BJ (cell line): ENCODE measurements around the gene DIS3L2. TPM values are rescaled to one million over a fixed set of nuclear protein-coding genes. Genes with fewer than 3 reads are reported as not detected.

Experiments used
- CTCF ChIA-PET: fragments of 350-600 bp; formaldehyde crosslinking; extraction: SDS; loops from one replicate; lab custom pipeline; 2021; ENCODE audit warnings: antibody characterized with exemption, inconsistent platforms; lab: Yijun Ruan, JAX
- POLR2A ChIA-PET: fragments of 300-600 bp; sonication (Branson Sonifier 250); formaldehyde crosslinking; extraction: SDS; loops from one replicate; lab custom pipeline; 2021; ENCODE audit warnings: antibody characterized with exemption; lab: Charles Lee
- DNase-seq: peaks from one replicate; pipeline ENCODE4 v3.0.0-alpha.2; 2011; ENCODE audit warnings: low read depth
- H3K27me3 ChIP-seq: 2 replicates; pipeline ENCODE4 v1.6.0; 2011; ENCODE audit warnings: low read length; ENCODE audit not compliant: control insufficient read depth, insufficient read depth
- H3K36me3 ChIP-seq: 2 replicates; pipeline ENCODE4 v1.5.1; 2011; ENCODE audit warnings: low read length; ENCODE audit not compliant: control insufficient read depth, insufficient read depth
- H3K4me3 ChIP-seq: 2 replicates; pipeline ENCODE4 v1.5.1; 2011; ENCODE audit warnings: low read depth, mild to moderate bottlenecking, control low read depth, low read length
- polyA minus RNA-seq: library from RNA; depleted of rRNA, polyadenylated mRNA; stranded (reverse); fragments of >200 nt; gene quantifications from 2 replicates; pipeline ENCODE4 v1.2.3, GENCODE V29; 2011; rRNA and poly(A)+ RNA removed
- polyA plus RNA-seq: library from polyadenylated mRNA; depleted of rRNA; stranded (reverse); fragments of >200 nt; gene quantifications from 2 replicates; pipeline ENCODE4 v1.2.3, GENCODE V29; 2011; rRNA removed
- TF ChIP-seq, protein P1 (sequence below): IDR thresholded peaks from 2 replicates; pipeline ENCODE4 v1.5.1; 2011; ENCODE audit warnings: low read depth, mild to moderate bottlenecking, control low read depth, inconsistent platforms, low read length, moderate library complexity; ENCODE audit not compliant: insufficient read depth

Gene DIS3L2, protein sequence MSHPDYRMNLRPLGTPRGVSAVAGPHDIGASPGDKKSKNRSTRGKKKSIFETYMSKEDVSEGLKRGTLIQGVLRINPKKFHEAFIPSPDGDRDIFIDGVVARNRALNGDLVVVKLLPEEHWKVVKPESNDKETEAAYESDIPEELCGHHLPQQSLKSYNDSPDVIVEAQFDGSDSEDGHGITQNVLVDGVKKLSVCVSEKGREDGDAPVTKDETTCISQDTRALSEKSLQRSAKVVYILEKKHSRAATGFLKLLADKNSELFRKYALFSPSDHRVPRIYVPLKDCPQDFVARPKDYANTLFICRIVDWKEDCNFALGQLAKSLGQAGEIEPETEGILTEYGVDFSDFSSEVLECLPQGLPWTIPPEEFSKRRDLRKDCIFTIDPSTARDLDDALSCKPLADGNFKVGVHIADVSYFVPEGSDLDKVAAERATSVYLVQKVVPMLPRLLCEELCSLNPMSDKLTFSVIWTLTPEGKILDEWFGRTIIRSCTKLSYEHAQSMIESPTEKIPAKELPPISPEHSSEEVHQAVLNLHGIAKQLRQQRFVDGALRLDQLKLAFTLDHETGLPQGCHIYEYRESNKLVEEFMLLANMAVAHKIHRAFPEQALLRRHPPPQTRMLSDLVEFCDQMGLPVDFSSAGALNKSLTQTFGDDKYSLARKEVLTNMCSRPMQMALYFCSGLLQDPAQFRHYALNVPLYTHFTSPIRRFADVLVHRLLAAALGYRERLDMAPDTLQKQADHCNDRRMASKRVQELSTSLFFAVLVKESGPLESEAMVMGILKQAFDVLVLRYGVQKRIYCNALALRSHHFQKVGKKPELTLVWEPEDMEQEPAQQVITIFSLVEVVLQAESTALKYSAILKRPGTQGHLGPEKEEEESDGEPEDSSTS
- polyA plus RNA-seq (8.2 and 12.4 TPM in 2 replicates), polyA minus RNA-seq (8.8 and 10.6 TPM in 2 replicates)

DNA sequence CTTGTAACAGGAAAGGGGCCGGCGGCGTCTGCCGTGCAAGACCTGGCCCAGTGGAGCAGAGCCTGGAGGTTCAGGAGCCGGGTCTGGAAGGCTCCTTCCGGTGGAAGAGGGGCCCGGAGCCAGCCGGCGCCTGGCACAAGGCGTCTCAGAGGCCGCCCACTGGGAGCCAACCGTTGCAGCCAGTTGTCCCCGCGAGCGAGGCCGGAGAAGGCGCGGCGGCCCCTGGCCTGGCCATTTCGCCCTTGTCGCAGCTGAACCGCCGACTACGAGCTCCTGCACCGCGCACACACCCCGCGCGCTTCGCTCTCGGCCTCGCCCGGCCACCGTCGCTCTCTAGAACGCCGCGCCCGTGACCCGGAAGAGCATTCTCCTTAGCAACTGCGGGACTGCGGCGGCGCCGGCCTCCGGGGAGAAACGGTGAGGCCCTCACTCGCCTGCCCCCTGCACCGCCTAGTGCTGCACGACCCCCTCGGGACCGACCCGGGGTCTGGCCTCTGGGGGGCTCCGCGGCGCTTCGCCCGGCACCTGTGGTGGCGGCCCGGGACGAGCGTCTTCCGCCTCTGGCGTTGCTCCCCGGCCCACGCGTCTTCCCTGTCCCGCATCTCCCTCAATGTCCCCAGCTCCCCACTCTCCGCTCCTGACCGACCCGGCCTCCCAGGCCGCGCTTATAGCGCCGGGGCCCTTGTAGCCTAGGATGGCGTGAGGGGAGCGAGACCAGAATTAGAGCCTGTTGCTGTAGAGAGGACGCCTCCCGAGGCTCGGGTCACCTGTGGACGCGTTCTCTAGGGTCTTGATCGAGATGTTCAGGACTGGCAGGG lies at the start of gene DIS3L2:
Gene DIS3L2, plus strand, starts transcription at position 365 of the 818 bp plus-strand sequence. CDS start 53,215 bp downstream, outside the sequence.
- ChIA-PET CTCF (interaction anchor here (0.5 to 1.1 kb wide), 3 partner anchors 9 to 337 kb away, joined by 3 to 4 read pairs (median 3); no protein-coding TSS in a partner anchor), POLR2A (interaction anchor here (0.5 kb wide), 1 partner anchor 247 kb away, joined by 28 read pairs; no protein-coding TSS in a partner anchor)
- Histone ChIP-seq H3K27me3 (no peaks in the 10 kb centered on the region), H3K36me3 (no peaks in the 10 kb centered on the region), H3K4me3 (peak within 1 kb of the TSS; percentile 95)
- DNase-seq: peak; percentile 14
- TF ChIP-seq, protein P1, sequence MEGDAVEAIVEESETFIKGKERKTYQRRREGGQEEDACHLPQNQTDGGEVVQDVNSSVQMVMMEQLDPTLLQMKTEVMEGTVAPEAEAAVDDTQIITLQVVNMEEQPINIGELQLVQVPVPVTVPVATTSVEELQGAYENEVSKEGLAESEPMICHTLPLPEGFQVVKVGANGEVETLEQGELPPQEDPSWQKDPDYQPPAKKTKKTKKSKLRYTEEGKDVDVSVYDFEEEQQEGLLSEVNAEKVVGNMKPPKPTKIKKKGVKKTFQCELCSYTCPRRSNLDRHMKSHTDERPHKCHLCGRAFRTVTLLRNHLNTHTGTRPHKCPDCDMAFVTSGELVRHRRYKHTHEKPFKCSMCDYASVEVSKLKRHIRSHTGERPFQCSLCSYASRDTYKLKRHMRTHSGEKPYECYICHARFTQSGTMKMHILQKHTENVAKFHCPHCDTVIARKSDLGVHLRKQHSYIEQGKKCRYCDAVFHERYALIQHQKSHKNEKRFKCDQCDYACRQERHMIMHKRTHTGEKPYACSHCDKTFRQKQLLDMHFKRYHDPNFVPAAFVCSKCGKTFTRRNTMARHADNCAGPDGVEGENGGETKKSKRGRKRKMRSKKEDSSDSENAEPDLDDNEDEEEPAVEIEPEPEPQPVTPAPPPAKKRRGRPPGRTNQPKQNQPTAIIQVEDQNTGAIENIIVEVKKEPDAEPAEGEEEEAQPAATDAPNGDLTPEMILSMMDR: no peak

DNA sequence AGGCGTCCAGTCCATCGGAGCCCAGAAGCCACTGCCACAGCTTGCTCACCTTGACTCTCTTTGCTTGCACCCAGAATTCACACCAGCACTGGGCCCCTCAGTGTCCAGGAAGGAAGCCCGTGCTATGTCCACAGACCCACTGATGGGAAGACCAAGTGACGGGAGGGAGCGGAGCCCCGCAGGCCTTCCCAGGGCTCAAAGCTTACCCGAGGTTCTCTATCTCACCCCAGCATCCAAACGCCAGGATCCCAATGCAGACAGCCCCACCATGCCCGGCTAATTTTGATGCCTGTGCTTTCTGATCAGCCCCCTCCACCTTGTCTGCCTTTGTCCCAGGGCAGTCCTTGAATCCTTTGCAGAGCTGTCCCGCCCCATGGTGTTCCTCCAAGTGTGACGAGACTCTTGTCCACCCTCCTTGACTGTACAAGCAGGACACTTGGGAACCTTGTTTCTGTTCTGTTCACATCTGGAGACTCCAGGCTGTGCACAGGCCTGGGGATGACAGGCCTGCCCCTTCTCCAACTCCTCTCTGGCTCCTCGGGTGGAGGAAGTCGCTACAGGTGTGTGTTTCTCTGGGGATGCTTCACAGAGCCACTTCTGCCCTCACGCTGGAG lies 47.3 kb upstream of the DIS3L2 start:
- POLR2A ChIA-PET: no interaction called here
- TF ChIP-seq, protein P1: no peak
- no peak for DNase-seq

DNA sequence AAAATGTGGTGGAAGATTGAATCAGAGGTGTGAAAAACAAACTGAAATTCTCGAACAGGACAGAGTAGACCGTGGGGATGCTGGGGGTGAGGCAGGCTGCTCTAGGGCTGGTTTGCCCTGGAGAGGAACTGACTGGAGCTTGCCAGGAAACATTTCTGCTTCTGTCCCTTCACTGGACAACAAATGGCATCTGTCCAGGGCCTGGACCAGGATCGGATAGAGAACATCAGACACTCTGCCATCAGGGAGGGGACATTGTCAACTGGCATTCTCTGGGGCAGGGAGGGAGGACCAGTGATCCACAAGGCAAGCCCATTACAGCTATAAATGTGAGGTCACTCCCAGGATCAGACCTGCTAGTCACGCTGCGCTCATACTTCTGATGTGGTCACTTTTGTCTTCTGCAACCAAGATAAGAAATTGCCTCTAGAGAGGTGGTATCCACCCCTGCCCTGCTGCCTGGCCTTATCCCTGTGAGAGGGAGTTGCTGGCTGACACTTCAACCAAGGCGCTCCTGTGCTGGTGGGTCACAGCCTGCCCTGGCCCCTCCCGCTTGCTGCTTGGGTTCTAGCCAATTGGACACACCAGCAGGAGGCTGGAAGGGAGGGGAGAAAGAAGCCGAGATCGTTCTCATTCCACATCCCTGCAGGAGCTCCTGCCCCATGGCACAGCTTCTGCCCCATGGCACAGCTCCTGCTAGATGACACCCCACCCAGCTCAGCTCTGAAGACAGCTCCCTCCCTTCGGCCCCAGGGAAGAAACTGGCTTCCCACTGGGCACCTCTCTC lies 44.0 kb upstream of the DIS3L2 start:
- no peak overlapping the region for H3K4me3 ChIP-seq
- ChIA-PET CTCF (interaction anchor here (0.8 to 2.6 kb wide), 6 partner anchors 10 to 409 kb away, joined by 3 to 17 read pairs (median 4); no protein-coding TSS in a partner anchor), POLR2A (interaction anchor here (0.6 kb wide), 1 partner anchor 206 kb away, joined by 19 read pairs; no protein-coding TSS in a partner anchor)
- TF ChIP-seq, protein P1: no peak
- DNase-seq: no peak
- no peaks in the 10 kb centered on the region for H3K36me3 ChIP-seq
- peaks cover 9% of the 10 kb centered on the region for H3K27me3 ChIP-seq

More for the DNA sequence above, 47.3 kb upstream of the DIS3L2 start:
- Histone ChIP-seq H3K27me3 (peaks cover 7% of the 10 kb centered on the region), H3K4me3 (no peak overlapping the region), H3K36me3 (no peaks in the 10 kb centered on the region)
- CTCF ChIA-PET: interaction anchor here (1.3 kb wide), 2 partner anchors 9 to 11 kb away, joined by 3 to 5 read pairs; partner anchors contain the start of gene NPPC
